IMR-90 (cell line): ENCODE data around the gene SHROOM3. TPM values are rescaled to one million over a fixed set of nuclear protein-coding genes. Genes with fewer than 3 reads are reported as not detected.

Source experiments
- BHLHE40 ChIP-seq: fragments of 150-350 bp; IDR thresholded peaks from 2 replicates; pipeline ENCODE4 v1.6.1; 2016; ENCODE audit warnings: mild to moderate bottlenecking, low read depth, low read length
- CHD1 ChIP-seq: IDR thresholded peaks from 2 replicates; pipeline ENCODE4 v1.6.1; 2012; ENCODE audit warnings: low read depth, low read length, improper control_type of control experiment
- POLR2A ChIP-seq: IDR thresholded peaks from 2 replicates; pipeline ENCODE4 v1.6.1; 2012; ENCODE audit warnings: mild to moderate bottlenecking, low read depth, low read length
- RFX5 ChIP-seq: IDR thresholded peaks from 2 replicates; pipeline ENCODE4 v1.8.0; 2012; ENCODE audit warnings: low read depth, mild to moderate bottlenecking, low read length, moderate library complexity
- polyA plus RNA-seq, 3 experiments: library from polyadenylated mRNA; depleted of rRNA; stranded (reverse); fragments of >200 nt; gene quantifications; 2 replicates each; pipeline ENCODE4 v1.2.3, GENCODE V29; 2012; ENCODE audit warnings: low replicate concordance in 1 of 3
- total RNA-seq: library from RNA; depleted of rRNA; stranded (reverse); fragments of >200 nt; gene quantifications from 2 replicates; pipeline ENCODE4 v1.2.3, GENCODE V29; 2012
- TF ChIP-seq, protein P1 (sequence below): conservative IDR thresholded peaks from 2 replicates; pipeline ENCODE4 v1.5.1; 2012; ENCODE audit warnings: mild to moderate bottlenecking, low read depth, low read length, improper control_type of control experiment

The SHROOM3 gene
- total and polyA plus RNA-seq, 2 of the 4 experiments (the other 2 are of a cell fraction) = 10.8 to 19.5 TPM

DNA sequence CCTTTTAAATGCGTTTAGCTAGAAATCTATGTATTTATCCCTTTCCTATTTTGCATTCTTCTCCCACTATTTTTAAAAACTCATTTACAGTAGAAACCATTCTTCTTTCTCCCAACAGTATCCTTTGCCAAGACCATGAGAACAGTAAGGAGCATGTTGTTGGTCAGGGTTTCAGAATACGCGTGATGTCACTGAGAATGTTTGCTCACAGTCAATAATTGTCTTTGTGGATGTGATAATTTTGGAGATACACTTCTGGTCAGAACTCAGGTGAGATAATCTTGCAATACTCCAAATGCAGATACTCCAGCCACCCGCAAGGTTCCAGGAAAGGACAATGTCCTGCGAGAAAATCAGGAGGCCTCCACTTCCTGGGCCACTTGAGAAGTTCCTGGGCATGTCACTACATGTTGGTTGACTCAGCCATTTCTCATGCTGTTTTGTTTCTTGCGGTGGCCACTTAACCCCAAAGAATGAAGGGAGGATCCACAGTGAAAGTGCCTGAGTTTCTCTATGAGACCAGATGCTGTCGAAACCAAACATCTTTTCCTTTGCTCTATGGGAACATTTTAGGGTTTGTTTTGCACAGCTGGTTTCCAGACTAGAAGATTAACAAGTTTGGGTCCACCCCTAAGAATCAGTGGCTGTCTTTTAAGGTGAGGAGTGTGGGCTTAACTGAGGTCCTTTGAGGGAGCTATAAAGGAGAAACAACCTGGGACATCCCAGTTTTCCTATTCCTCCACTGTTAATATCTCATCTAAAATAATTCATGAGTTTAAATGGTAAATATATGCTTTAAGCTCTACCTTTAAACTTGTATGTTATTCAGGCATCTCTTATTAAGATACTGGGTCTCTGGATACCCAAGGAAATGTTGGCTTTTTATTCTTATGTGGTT, 346.9 kb downstream of the SHROOM3 start (continued):
- TF ChIP-seq, protein P1, sequence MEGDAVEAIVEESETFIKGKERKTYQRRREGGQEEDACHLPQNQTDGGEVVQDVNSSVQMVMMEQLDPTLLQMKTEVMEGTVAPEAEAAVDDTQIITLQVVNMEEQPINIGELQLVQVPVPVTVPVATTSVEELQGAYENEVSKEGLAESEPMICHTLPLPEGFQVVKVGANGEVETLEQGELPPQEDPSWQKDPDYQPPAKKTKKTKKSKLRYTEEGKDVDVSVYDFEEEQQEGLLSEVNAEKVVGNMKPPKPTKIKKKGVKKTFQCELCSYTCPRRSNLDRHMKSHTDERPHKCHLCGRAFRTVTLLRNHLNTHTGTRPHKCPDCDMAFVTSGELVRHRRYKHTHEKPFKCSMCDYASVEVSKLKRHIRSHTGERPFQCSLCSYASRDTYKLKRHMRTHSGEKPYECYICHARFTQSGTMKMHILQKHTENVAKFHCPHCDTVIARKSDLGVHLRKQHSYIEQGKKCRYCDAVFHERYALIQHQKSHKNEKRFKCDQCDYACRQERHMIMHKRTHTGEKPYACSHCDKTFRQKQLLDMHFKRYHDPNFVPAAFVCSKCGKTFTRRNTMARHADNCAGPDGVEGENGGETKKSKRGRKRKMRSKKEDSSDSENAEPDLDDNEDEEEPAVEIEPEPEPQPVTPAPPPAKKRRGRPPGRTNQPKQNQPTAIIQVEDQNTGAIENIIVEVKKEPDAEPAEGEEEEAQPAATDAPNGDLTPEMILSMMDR = no peak
- TF ChIP-seq BHLHE40 = peak; percentile 24; the same call in 1 of the 2 replicates
- TF ChIP-seq CHD1 = 0 out of 2 replicates have a peak, but pooled peaks have one; percentile 71
- no peak for TF ChIP-seq RFX5
- peak; percentile 75; the same call in 1 of the 2 replicates for TF ChIP-seq POLR2A
